Measurements from ENCODE around the gene SEH1L.
"Not testable (repeated sequence)": the region's sequence is repeated elsewhere in the genome, so short reads cannot be mapped to it uniquely, and the experiment has no call there.

The SEH1L gene

GRCh38 chr18:12948050-12948804 lies 416 bp downstream of the SEH1L start:
- Histone ChIP-seq H3K27me3 (ENCODE audit: insufficient read depth, low read length) (no peaks in the 10 kb centered on the region), H3K4me1 (ENCODE audit: insufficient read depth, low read length) (peaks cover 4% of the 10 kb centered on the region; the same call in 1 of the 2 replicates)

GRCh38 chr18:12958478-12958877 lies 10.7 kb downstream of the SEH1L start:
- Histone ChIP-seq H3K27me3 (ENCODE audit: insufficient read depth, low read length) (no peaks in the 10 kb centered on the region), H3K4me1 (ENCODE audit: insufficient read depth, low read length) (no peaks in the 10 kb centered on the region), H3K27ac (ENCODE audit: low read length) (no peak overlapping the region), H3K4me3 (ENCODE audit: low read length) (no peak overlapping the region), H3K9ac (ENCODE audit: low read depth, low read length) (no peak overlapping the region), H3K36me3 (ENCODE audit: insufficient read depth, low read depth, low read length) (peaks cover 74% of the 10 kb centered on the region), H3K9me3 (ENCODE audit: insufficient read depth, low read depth, low read length) (no peaks in the 10 kb centered on the region)

More at GRCh38 chr18:12948050-12948804, 416 bp downstream of the SEH1L start:
- H3K9ac ChIP-seq (ENCODE audit: low read depth, low read length) = peak overlapping the region; percentile 88
- H3K4me3 ChIP-seq (ENCODE audit: low read length) = peak overlapping the region; percentile 81
- peak overlapping the region; percentile 87 for H3K27ac ChIP-seq (ENCODE audit: low read length)
- peaks cover 15% of the 10 kb centered on the region for H3K36me3 ChIP-seq (ENCODE audit: insufficient read depth, low read depth, low read length)
- no peaks in the 10 kb centered on the region for H3K9me3 ChIP-seq (ENCODE audit: insufficient read depth, low read depth, low read length)

GRCh38 chr18:12960395-12960794 lies 12.6 kb downstream of the SEH1L start:
- H3K27me3 ChIP-seq (ENCODE audit: insufficient read depth, low read length) = no peaks in the 10 kb centered on the region
- H3K9me3 ChIP-seq (ENCODE audit: insufficient read depth, low read depth, low read length) = no peaks in the 10 kb centered on the region
- H3K4me1 ChIP-seq (ENCODE audit: insufficient read depth, low read length) = no peaks in the 10 kb centered on the region
- no peak overlapping the region for H3K9ac ChIP-seq (ENCODE audit: low read depth, low read length)
- H3K27ac ChIP-seq (ENCODE audit: low read length) = no peak overlapping the region
- H3K36me3 ChIP-seq (ENCODE audit: insufficient read depth, low read depth, low read length) = peaks cover 74% of the 10 kb centered on the region
- no peak overlapping the region for H3K4me3 ChIP-seq (ENCODE audit: low read length)

- H3K27me3 ChIP-seq (ENCODE audit: insufficient read depth, low read length) = no peaks in the 10 kb centered on the region
- no peak overlapping the region for H3K4me3 ChIP-seq (ENCODE audit: low read length)
- no peaks in the 10 kb centered on the region for H3K9me3 ChIP-seq (ENCODE audit: insufficient read depth, low read depth, low read length)
- H3K36me3 ChIP-seq (ENCODE audit: insufficient read depth, low read depth, low read length) = peaks cover 74% of the 10 kb centered on the region
- no peak overlapping the region for H3K27ac ChIP-seq (ENCODE audit: low read length)
- no peaks in the 10 kb centered on the region for H3K4me1 ChIP-seq (ENCODE audit: insufficient read depth, low read length)
- no peak overlapping the region for H3K9ac ChIP-seq (ENCODE audit: low read depth, low read length)
These were observed 13.1 kb downstream of the SEH1L start for GRCh38 chr18:12960853-12961397.

GRCh38 chr18:12963069-12963468 lies 15.3 kb downstream of the SEH1L start:
- H3K4me3 ChIP-seq (ENCODE audit: low read length) = no peak overlapping the region
- H3K9ac ChIP-seq (ENCODE audit: low read depth, low read length) = no peak overlapping the region
- H3K36me3 ChIP-seq (ENCODE audit: insufficient read depth, low read depth, low read length) = peaks cover 84% of the 10 kb centered on the region
- no peaks in the 10 kb centered on the region for H3K4me1 ChIP-seq (ENCODE audit: insufficient read depth, low read length)
- no peaks in the 10 kb centered on the region for H3K27me3 ChIP-seq (ENCODE audit: insufficient read depth, low read length)
- no peak overlapping the region for H3K27ac ChIP-seq (ENCODE audit: low read length)
- no peaks in the 10 kb centered on the region for H3K9me3 ChIP-seq (ENCODE audit: insufficient read depth, low read depth, low read length)

GRCh38 chr18:12968115-12968514 lies 20.3 kb downstream of the SEH1L start:
- Histone ChIP-seq H3K4me3 (ENCODE audit: low read length) (no peak overlapping the region), H3K27ac (ENCODE audit: low read length) (no peak overlapping the region), H3K36me3 (ENCODE audit: insufficient read depth, low read depth, low read length) (peaks cover 82% of the 10 kb centered on the region), H3K27me3 (ENCODE audit: insufficient read depth, low read length) (no peaks in the 10 kb centered on the region), H3K9ac (ENCODE audit: low read depth, low read length) (no peak overlapping the region), H3K4me1 (ENCODE audit: insufficient read depth, low read length) (no peaks in the 10 kb centered on the region), H3K9me3 (ENCODE audit: insufficient read depth, low read depth, low read length) (no peaks in the 10 kb centered on the region)

- Histone ChIP-seq H3K4me3 (ENCODE audit: low read length) (no peak overlapping the region), H3K9me3 (ENCODE audit: insufficient read depth, low read depth, low read length) (no peaks in the 10 kb centered on the region), H3K27ac (ENCODE audit: low read length) (no peak overlapping the region), H3K36me3 (ENCODE audit: insufficient read depth, low read depth, low read length) (peaks cover 80% of the 10 kb centered on the region), H3K27me3 (ENCODE audit: insufficient read depth, low read length) (no peaks in the 10 kb centered on the region), H3K4me1 (ENCODE audit: insufficient read depth, low read length) (no peaks in the 10 kb centered on the region), H3K9ac (ENCODE audit: low read depth, low read length) (no peak overlapping the region)
These were observed 20.8 kb downstream of the SEH1L start for GRCh38 chr18:12968619-12969018.

GRCh38 chr18:12973562-12974213 lies 25.9 kb downstream of the SEH1L start:
- H3K9ac ChIP-seq (ENCODE audit: low read depth, low read length) = no peak overlapping the region
- H3K36me3 ChIP-seq (ENCODE audit: insufficient read depth, low read depth, low read length) = peaks cover 81% of the 10 kb centered on the region
- H3K27ac ChIP-seq (ENCODE audit: low read length) = no peak overlapping the region
- H3K9me3 ChIP-seq (ENCODE audit: insufficient read depth, low read depth, low read length) = peaks cover 6% of the 10 kb centered on the region; the same call in 1 of the 2 replicates
- H3K4me1 ChIP-seq (ENCODE audit: insufficient read depth, low read length) = no peaks in the 10 kb centered on the region
- no peak overlapping the region for H3K4me3 ChIP-seq (ENCODE audit: low read length)
- H3K27me3 ChIP-seq (ENCODE audit: insufficient read depth, low read length) = no peaks in the 10 kb centered on the region

GRCh38 chr18:12975488-12975887 lies 27.7 kb downstream of the SEH1L start:
- Histone ChIP-seq H3K9ac (ENCODE audit: low read depth, low read length) (no peak overlapping the region), H3K27me3 (ENCODE audit: insufficient read depth, low read length) (no peaks in the 10 kb centered on the region), H3K9me3 (ENCODE audit: insufficient read depth, low read depth, low read length) (peaks cover 7% of the 10 kb centered on the region; the same call in 1 of the 2 replicates), H3K4me1 (ENCODE audit: insufficient read depth, low read length) (no peaks in the 10 kb centered on the region), H3K36me3 (ENCODE audit: insufficient read depth, low read depth, low read length) (peaks cover 76% of the 10 kb centered on the region), H3K4me3 (ENCODE audit: low read length) (no peak overlapping the region), H3K27ac (ENCODE audit: low read length) (no peak overlapping the region)

GRCh38 chr18:12976305-12976704 lies 28.5 kb downstream of the SEH1L start:
- Histone ChIP-seq H3K4me3 (ENCODE audit: low read length) (no peak overlapping the region), H3K27ac (ENCODE audit: low read length) (no peak overlapping the region), H3K9me3 (ENCODE audit: insufficient read depth, low read depth, low read length) (peaks cover 7% of the 10 kb centered on the region; the same call in 1 of the 2 replicates), H3K9ac (ENCODE audit: low read depth, low read length) (no peak overlapping the region), H3K27me3 (ENCODE audit: insufficient read depth, low read length) (no peaks in the 10 kb centered on the region), H3K4me1 (ENCODE audit: insufficient read depth, low read length) (no peaks in the 10 kb centered on the region), H3K36me3 (ENCODE audit: insufficient read depth, low read depth, low read length) (peaks cover 69% of the 10 kb centered on the region)

- H3K4me3 ChIP-seq (ENCODE audit: low read length); H3K9me3 ChIP-seq (ENCODE audit: insufficient read depth, low read depth, low read length); H3K27ac ChIP-seq (ENCODE audit: low read length); H3K27me3 ChIP-seq (ENCODE audit: insufficient read depth, low read length); H3K4me1 ChIP-seq (ENCODE audit: insufficient read depth, low read length); H3K9ac ChIP-seq (ENCODE audit: low read depth, low read length): not testable (repeated sequence)
- H3K36me3 ChIP-seq (ENCODE audit: insufficient read depth, low read depth, low read length) = peaks cover 65% of the 10 kb centered on the region
These were observed 32.3 kb downstream of the SEH1L start for GRCh38 chr18:12980065-12980464.
